Hepatocyte (in vitro differentiated cells): ENCODE results near the gene POLR2F.

Experiments used
- EZH2 ChIP-seq: fragments of 200-600 bp; sonication (generic); IDR thresholded peaks from 2 replicates; pipeline ENCODE4 v1.6.1; 2016; ENCODE audit warnings: antibody characterized with exemption, mild to moderate bottlenecking, borderline replicate concordance
- EZH2phosphoT487 ChIP-seq: fragments of 200-600 bp; sonication (generic); IDR thresholded peaks from one replicate; pipeline ENCODE4 v1.6.1; 2018; ENCODE audit warnings: antibody characterized with exemption, mild to moderate bottlenecking, low read depth, moderate library complexity; ENCODE audit not compliant: unreplicated experiment, severe bottlenecking
- TF ChIP-seq, protein P1 (sequence below): fragments of 200-600 bp; sonication (generic); IDR thresholded peaks from 2 replicates; pipeline ENCODE4 v1.5.1; 2016; ENCODE audit warnings: antibody characterized with exemption, mild to moderate bottlenecking; ENCODE audit not compliant: poor library complexity

- TF ChIP-seq, protein P1, sequence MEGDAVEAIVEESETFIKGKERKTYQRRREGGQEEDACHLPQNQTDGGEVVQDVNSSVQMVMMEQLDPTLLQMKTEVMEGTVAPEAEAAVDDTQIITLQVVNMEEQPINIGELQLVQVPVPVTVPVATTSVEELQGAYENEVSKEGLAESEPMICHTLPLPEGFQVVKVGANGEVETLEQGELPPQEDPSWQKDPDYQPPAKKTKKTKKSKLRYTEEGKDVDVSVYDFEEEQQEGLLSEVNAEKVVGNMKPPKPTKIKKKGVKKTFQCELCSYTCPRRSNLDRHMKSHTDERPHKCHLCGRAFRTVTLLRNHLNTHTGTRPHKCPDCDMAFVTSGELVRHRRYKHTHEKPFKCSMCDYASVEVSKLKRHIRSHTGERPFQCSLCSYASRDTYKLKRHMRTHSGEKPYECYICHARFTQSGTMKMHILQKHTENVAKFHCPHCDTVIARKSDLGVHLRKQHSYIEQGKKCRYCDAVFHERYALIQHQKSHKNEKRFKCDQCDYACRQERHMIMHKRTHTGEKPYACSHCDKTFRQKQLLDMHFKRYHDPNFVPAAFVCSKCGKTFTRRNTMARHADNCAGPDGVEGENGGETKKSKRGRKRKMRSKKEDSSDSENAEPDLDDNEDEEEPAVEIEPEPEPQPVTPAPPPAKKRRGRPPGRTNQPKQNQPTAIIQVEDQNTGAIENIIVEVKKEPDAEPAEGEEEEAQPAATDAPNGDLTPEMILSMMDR, result no peak
- TF ChIP-seq EZH2, result no peak
- no peak for TF ChIP-seq EZH2phosphoT487
Measured at GRCh38 chr22:37990862-37991261, 37.4 kb downstream of the POLR2F start.
